NCI-H2227 (cell line): ENCODE data around the gene GNRHR.
"Not testable (repeated sequence)": the region's sequence is repeated elsewhere in the genome, so short reads cannot be mapped to it uniquely, and the experiment has no call there.

Experiments
- DNase-seq: peaks from one replicate; lab custom pipeline; 2025; ENCODE audit not compliant: unreplicated experiment; lab: John Stamatoyannopoulos, UW

The GNRHR gene, protein sequence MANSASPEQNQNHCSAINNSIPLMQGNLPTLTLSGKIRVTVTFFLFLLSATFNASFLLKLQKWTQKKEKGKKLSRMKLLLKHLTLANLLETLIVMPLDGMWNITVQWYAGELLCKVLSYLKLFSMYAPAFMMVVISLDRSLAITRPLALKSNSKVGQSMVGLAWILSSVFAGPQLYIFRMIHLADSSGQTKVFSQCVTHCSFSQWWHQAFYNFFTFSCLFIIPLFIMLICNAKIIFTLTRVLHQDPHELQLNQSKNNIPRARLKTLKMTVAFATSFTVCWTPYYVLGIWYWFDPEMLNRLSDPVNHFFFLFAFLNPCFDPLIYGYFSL

DNA sequence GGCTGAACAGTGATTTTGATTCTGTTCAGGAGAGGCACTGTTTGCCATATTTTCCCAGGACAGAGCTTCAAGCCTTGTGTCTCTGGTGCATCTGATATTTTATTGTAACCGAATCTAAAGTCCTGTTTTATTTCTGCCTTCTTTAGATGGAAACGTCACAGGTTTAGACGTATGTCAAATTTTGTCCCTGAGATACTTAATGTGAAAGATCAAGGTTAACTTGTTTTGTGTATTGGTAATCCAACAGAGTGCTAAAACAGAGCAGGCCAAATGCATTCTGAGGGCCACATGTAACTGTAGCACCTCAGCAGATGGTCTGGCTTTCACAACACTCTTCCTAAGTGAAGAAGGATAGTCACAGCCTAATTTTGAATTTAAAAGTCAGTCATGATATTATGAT, at the start of gene GNRHR:
Gene GNRHR, minus strand, starts transcription at position 101 of the 400 bp plus-strand sequence. Its CDS starts 53 bp downstream, at position 48.
- no peak for DNase-seq

DNA sequence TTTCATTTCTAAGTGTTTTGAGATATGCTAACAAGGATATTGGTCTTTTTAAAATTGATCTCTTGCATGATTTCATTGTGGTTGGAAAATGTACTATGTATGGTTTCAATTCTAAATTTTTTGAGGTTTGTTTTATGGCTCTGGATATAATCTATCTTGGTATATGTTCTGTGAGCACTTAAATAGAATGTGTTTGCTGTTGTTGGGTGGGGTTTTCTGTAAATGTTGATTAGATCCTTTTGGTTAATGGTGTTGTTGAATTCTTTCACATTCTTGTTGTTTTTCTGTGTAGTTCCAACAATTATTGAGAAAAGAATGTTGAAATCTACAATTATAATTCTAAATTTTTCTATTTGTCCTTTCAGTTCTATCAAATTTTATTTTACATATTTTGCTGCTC, 42.6 kb upstream of the GNRHR start:
- no peak for DNase-seq

DNA sequence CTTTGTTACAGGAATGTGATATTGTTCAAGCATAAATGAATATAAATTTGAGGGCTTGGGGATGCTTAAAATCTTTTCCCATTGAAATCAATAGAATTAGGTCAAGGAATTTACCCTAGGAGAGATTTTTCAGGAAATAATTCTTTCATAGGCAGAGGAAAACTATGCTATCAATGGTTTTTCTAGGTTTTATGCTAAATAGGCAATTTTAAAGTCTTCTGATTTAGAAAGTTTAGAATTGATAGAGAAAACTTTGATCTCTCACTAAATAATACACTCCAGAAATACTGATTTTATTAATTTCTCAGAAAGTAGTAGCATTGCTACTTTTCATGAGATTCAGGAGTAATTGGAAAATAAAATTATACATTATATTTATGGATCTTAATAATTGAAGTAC, 36.5 kb upstream of the GNRHR start:
- DNase-seq = no peak

DNA sequence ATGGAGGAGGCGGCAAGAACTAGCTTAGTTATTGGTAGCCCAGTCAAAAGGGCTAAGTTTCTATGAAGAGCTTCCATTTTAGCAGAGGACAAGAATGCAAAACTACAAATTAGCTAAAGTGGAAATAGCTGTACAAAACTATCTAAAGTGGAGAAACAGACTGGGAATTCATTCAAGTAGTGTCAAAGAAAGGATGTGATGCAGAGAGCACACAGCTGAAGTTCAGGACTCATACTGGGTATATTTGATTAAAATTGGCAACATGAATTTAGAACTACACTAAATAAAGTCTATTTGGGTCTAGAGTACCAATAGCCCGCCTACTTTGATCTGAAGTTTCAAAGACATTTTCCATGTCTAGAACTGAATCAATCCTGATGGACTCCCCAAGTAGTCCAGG, 33.1 kb upstream of the GNRHR start:
- DNase-seq = no peak

DNA sequence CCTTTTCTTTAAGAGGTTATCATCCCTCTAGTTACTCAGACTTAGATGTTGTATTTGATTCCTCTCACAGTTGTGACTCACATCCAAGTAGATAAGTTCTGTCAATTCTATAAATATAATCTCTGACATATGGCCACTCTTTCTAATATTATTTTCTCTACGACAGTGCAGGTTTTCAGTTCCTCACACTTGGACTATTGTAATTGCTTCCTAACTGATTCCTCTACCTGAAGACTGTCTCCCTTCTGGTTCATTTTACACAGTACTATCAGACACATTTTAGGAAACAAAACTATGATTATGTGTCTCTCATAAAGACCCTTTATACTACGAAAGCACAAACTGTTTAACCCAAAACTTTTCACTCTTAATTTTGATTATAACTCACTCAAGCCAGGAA, 31.3 kb upstream of the GNRHR start:
- no peak for DNase-seq

DNA sequence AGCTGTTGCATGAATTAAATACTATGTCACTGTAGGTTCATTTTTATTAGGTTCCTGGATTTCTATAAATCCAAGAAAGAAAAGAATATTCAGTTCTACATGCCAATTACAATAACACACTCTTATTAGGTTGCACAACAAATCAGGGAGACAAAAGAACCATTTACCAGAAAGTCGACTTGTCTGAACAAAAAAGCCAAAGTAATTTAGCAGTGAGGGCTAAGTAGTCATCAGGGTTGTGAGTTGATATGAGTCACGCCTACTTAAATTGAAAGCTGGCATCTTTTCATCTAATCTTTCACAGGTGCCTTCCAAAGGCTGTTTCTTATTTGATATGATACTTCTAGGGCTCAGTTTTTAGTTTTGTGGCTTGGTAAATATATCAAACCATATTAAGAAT, 25.4 kb upstream of the GNRHR start:
- DNase-seq = peak; percentile 10

DNA sequence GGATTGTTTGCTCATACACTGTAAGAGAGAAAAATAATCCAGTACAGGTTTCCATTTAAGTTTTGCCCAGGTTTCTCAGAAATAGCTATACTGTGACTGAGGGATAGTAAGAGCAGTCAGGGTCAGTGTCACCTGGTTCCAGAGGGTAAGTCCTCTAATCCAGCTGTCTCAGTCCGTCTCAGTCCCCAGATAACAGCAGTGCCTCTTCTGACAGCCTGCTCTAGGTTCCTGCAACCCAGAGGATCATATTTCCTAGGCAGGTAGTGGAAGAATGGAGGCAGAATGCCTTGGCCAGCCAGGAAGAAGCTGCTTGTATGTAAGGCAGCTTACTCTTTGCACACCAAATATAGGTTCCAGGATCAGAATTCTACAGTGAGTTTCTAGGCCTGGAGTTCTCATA, 22.6 kb upstream of the GNRHR start:
- DNase-seq = no peak

DNA sequence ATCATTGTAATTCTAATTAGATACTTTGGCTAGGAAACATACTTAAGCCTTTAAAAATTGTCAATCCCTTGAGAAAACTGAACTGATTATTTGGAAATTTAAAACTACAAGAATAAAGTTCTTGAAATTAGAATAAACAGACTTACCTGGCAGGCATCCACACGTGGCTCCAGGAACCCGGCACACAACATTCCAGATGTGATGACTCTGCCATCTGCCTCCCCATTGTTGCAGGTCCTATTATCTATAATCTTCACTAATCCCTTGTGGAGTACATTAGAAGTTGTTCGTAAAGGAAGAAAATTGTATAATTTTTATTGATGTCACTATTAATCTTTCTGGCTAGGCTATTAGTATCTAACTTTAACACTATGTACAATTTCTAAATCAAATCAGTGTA, 16.2 kb upstream of the GNRHR start:
- DNase-seq = peak; percentile 17

DNA sequence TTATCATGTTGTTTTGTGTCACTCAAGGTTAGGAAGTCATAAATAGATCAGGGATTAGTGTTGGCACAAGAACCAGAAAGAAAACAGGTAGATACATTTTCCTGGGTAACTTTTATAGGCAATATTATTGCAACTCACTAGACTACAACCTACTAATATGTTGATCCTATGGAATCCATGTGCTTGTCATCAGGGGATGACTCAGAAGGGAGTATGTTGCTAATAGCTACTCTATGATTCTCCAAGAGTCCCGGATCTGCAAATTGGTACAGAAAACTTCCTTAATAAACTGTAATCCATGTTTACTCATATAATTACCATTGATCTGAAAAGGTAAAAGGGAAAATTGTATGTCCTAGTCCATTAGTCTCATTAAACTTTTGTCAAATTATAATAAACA, 11.7 kb upstream of the GNRHR start:
- DNase-seq = no peak

DNA sequence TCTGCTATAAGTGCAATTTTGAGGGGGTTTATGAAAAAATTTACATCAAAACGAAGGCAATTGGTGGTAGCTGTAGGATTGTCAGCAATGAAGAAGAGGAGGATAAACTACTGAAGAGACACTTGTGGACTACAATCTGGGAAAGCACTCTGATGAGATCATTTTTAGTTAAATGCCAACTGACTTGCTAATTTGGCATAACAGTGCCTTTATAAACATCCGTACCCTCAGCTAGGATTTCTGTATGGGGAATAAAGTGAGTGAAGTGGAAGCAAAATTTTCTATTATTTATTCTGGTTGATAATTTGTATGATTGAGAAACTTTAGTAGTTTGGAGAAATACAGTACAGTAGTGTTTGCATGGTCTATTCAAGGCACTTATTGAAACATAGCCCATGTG, 11.2 kb upstream of the GNRHR start:
- DNase-seq = no peak

DNA sequence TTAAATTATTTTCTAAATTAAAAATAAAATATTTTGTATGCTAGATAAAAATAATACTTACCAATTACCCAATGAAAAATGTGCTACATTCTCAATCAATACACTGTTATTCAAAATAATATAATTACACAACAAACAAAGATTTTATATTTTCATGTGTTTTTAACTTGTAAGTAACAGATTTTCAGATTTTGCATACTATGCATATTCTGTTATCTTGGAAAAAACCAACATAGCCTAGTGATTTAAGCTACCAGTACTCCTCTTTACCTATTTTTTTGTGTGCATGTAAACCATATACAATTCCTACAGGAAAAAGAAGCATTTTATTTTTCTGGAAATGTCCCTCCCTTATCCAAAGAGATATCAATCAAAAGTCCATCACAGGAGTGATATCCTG, 10.0 kb upstream of the GNRHR start:
- no peak for DNase-seq

DNA sequence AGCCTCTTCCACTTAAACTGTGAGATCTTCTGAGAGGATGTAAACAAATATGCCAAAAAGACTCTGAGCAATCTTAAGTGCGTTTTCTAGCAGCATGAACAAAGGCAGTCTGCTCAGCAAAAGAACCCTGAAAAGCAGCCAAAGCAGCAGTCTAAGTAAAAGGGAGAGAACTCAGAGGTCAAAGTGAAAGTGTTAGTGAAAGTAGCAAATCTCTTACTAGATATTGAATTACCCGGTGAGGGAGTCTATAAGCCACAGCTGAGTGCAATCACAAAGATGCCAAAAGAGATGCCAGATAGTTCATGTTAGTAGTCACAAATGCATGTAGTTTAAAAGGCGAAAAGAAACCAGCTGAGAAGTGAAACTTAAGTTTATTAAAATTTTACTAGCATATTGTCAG, 7.9 kb upstream of the GNRHR start:
- peak; percentile 10 for DNase-seq

DNA sequence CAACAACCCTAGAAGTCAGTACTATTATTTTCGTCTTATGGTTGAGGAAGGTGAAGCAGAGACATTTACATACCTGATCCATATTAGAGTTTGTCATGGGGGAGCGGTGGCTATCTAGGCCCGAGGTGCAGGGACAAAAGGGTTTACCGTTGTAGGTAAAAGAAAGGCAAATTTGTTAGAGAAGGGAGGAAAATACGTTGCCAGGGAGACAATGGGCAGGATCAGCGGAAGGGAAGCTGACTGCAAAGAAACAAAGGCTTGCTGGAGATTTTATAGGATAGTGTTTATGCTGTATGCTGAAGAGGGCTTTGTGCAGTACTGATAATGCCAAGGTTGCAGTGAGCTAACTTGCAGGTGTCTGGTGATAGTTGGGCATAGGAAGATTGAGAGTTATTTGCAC, 2.8 kb upstream of the GNRHR start:
- DNase-seq = not testable (repeated sequence)

DNA sequence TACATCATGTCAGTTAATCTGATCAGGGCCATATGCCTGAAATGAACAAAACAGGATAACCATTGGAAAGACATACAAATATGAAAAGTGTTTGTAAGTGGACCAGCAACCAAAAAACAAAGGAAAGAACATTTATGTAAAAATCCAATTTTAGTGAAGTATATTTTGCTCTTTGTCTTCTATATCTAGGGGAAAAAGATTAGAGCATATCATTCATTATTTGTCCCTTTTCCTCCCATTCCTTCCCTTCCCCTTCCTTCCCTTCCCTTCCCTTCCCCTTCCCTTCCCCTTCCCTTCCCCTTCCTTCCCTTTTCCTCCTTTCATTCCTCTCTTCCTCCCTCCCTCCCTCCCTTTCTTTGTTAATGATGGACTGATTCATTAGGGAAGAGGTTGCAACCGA, 1.8 kb upstream of the GNRHR start:
- DNase-seq = no peak

DNA sequence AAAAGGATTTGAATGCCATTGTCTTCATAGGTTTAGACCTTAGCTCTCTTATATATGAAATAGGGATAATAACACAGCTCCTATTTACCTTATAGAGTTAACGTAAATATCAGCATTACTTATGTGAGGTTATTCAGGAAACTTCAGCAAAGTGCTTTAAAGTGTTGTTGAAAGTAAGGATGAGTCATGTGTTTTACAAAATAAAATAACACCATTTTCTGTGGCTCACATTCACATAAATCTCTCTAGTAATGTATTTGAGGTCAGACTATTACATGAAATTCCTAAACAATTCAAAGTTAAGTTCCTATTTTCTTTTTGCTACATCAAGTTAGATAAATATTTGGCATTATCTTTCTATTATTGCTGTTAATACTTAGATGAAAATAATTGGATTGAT, 2.9 kb downstream of the GNRHR start:
- no peak for DNase-seq

DNA sequence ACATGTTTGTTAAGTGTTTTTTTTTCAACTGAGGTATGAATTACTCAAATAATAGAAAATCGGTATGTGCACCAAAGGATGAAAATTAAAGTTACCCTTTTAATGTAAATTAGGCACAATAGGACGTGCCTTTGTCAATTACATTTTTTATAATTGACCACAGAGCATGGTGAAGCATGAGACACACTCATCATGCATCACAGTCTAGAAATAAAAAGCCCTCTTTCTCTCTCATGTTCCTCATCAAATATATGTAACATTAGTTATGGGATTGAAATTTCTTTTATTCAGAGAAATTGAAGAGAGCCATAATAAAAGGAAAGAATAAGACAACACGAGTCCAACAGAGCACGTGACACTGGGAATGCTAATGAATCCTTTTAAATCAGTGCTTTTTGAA, 3.5 kb downstream of the GNRHR start:
- no peak for DNase-seq

DNA sequence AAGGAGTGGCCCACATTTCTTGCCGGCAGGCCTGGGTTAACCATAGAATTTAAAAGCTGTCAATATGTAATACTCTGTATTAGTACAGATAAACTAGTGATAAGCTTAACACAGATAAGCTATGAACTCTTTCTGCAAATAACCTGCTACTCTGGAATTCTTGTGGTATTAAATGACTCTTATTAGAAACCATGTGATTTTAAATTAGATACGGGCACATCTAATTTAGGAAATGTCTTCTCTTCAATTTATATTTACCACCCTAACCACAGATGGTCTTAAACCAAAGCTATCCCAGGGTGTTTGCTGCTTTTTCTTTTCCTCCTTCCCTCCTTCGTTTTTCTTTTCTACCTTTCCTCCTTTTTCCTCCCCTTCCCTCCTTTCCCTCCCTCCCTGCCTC, 4.9 kb downstream of the GNRHR start:
- no peak for DNase-seq

DNA sequence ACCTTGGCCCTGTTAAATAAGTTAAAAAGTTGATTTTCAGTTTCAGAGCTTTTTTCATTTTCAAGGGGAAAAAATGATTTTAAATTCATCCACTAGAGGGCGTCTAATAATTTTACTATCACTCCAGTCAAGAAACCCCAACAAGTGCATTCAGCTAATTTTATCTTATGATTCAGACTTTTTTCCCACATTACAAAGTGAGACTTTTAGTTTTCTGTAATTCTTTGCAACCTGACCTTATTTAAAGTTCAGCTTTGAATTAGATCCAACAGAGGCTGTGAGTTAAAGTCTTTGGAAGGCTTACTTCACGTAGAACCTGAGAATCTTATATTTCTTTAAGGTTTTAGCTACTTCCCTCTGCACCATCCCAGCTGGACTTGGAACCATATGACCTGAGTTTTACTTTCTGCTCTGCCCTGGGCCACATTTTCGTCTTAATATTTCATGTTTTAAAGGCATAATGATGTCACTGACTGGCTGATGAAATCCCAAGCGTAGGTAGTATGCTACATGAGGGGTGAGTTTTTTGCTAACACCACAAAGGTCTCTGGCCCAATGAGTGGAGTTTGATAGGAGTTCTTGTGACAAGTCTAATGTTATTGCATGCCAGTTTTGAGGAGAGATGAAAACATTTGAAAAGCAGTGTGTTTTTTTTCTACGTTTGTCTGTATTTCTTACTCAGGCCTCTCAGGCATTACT, 7.2 kb downstream of the GNRHR start:
- DNase-seq = peak; percentile 19

DNA sequence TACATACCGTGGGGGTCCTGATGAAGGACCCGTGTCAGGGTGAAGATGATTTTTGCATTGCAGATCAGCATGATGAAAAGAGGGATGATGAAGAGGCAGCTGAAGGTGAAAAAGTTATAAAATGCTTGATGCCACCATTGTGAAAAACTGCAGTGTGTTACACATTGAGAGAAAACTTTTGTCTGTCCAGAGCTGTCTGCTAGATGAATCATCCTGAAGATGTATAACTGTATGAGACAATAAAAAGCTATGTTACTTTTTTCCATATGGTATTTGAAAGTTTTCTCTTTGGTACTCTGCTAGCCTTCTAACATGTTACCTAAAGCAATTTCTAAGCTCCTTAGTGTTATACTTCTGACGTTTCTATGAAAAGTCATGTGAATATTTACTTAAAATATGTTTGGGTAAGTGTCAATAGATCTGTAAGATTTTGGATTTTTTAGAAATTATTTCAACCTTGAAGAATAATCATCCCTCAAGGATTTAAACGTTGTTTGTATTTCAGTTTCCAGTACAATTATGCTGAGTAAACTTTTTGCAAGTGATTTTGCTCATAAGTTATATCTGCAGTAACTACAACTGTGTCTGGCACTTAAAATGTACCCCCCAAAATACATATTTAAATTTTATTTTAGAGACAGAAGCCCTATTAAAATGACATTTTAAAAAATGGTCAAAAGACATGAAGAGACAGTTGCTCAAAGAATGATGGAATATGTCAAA, 9.5 kb downstream of the GNRHR start:
- DNase-seq = no peak

DNA sequence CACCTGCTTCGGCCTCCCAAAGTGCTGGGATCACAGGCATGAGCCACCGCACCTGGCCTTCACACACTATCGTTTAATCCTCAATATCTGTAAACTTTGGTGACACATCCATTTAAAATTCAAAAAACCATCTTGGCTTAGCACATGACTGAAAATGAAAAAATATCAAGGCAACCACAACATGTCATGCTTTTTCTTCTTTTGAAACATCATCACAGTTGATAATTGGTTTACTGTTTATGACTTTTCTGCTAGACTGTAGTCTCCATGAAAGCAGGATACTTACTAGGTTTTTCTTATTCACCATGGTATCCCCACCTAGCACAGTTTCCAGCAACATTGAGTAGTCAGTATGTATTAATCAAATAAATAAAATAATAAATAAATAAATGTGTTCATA, 11.0 kb downstream of the GNRHR start:
- DNase-seq = no peak

DNA sequence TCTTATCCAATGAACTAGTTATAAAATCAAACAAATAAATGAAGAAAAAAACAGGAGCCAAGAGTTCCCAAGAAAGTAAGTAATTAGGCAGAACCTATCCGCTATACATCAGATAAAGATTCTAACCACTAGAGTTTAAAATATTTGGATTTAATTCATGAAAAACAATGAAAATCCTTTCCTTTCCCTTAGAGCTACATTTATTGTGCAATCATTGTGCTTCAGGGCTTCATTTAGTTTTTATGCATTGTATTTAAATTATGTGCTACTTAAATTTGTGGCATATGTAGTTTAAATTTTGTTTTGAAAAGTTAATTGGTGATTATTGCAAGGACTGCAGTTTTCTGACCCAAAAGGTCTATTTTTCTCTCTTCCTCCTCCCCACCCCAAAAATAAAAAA, 17.9 kb downstream of the GNRHR start:
- DNase-seq = no peak

DNA sequence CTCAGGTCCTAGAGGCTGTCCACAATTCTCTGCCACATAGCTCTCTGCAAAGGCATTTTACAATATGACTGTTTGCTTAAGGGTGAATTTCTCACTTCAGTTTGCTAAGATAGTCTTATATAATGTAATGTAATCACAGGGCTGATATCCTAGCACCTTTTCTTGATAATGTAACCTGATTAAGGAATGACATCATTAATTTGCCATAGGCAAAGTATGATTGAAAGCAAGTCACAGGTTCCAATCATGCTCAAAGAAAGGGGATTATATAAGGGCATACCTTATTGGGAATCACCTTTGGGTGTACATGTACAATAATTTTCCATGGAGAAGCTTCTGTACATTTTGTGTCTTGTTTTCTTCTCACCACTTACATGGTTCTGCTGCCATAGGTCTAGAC, 18.9 kb downstream of the GNRHR start:
- DNase-seq = no peak
